T-helper 17 cell (primary cell): ENCODE measurements around the gene GLI2. TPM values are rescaled to one million over a fixed set of nuclear protein-coding genes. Genes with fewer than 3 reads are reported as not detected.

Experiments used
- ATAC-seq: fragments of 150-1000 bp; cut with Tn5 transposase; 2 replicates; pipeline ENCODE4 v1.10.0; 2021; ENCODE audit warnings: mild to moderate bottlenecking, moderate library complexity
- DNase-seq, 3 donors: peaks; one replicate each; pipeline versions ENCODE4 v3.0.0 to v3.0.0-alpha.2; 2020 to 2021
- H3K9me3 ChIP-seq: one replicate; pipeline ENCODE4 v1.7.0; 2013; ENCODE audit warnings: low read length, mild to moderate bottlenecking; ENCODE audit not compliant: control insufficient read depth, poor library complexity, severe bottlenecking
- H3K27ac Mint-ChIP-seq: one replicate; pipeline ENCODE4 v1.8.0; 2022; ENCODE audit warnings: mild to moderate bottlenecking, moderate library complexity, mixed read lengths
- H3K27me3 Mint-ChIP-seq: one replicate; pipeline ENCODE4 v1.8.0; 2022; ENCODE audit warnings: mixed read lengths
- H3K36me3 Mint-ChIP-seq: one replicate; pipeline ENCODE4 v1.8.0; 2022; ENCODE audit warnings: low read depth, mixed read lengths
- H3K4me1 Mint-ChIP-seq: one replicate; pipeline ENCODE4 v1.8.0; 2022; ENCODE audit warnings: mild to moderate bottlenecking, mixed read lengths
- H3K4me3 Mint-ChIP-seq: one replicate; pipeline ENCODE4 v1.8.0; 2022; ENCODE audit warnings: mild to moderate bottlenecking, moderate library complexity, mixed read lengths
- total RNA-seq, 4 donors: library from RNA in 2 of 4; stranded (reverse) in 2 of 4; gene quantifications; one replicate each; pipeline ENCODE4 v1.2.3 and lab custom pipeline; 2022 to 2026

The GLI2 gene
- total RNA-seq = not detected
- 0 to 0.46 reads per million in 2 donors for total RNA-seq (lab: John Stamatoyannopoulos, UW)

DNA sequence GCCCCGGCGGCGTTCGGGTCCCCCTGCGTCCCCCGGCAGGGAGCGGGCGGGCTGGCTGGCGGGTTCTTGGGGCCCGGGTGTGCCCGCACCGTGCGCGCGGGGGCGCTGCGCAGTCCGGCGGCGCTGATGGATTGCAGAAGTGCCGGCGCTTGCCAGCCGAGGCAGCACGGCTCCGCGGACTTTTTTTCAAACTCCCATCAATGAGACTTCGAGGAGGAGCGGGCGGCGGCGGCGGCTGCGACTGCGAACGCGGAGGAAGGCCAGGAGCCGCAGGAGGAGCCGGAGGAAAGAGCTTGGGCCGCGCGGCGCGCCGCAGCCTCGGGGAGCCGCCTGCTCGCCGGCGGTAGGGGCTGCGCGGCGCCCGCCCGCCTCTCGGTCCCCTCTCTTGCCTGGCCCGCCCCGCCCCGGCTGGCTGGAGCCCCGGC, at the start of gene GLI2:
Gene GLI2, plus strand, starts transcription at position 123 of the 425 bp plus-strand sequence. CDS start 61,453 bp downstream, outside the sequence.
- no peak for DNase-seq
- H3K9me3 ChIP-seq = no peaks in the 10 kb centered on the region
- peaks cover 6% of the 10 kb centered on the region for H3K36me3 Mint-ChIP-seq
- no peak within 1 kb of the TSS for H3K27ac Mint-ChIP-seq
- no peak for ATAC-seq
- H3K4me1 Mint-ChIP-seq = peaks cover 3% of the 10 kb centered on the region
- H3K27me3 Mint-ChIP-seq = peaks cover 69% of the 10 kb centered on the region
- peak within 1 kb of the TSS; percentile 80 for H3K4me3 Mint-ChIP-seq

DNA sequence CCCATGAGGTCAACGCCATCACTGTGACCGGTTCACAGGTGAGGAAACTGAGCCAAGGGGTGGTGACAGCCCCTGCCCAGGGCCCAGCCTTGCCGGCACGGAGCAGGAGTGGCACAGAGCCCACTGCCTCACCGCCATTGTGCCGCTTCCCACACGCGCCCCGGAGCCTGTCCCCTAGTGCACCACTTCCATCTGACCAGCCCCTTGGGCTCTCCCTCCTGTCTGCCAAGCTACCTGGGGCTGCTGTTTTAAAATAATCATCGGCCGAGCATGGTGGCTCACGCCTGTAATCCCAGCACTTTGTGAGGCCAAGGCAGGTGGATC, 49.7 kb upstream of the GLI2 start:
- H3K4me3 Mint-ChIP-seq = no peak overlapping the region
- ATAC-seq (no peak), DNase-seq (no peak)
- H3K27me3 Mint-ChIP-seq = peaks cover 54% of the 10 kb centered on the region
- no peaks in the 10 kb centered on the region for H3K36me3 Mint-ChIP-seq
- H3K27ac Mint-ChIP-seq = no peak overlapping the region
- H3K9me3 ChIP-seq = no peaks in the 10 kb centered on the region
- H3K4me1 Mint-ChIP-seq = no peaks in the 10 kb centered on the region

GRCh38 chr2:120686511-120687168, 49.0 kb upstream of the GLI2 start:
- H3K4me1 Mint-ChIP-seq = no peaks in the 10 kb centered on the region
- no peak overlapping the region for H3K27ac Mint-ChIP-seq
- peaks cover 49% of the 10 kb centered on the region for H3K27me3 Mint-ChIP-seq
- DNase-seq = no peak
- no peaks in the 10 kb centered on the region for H3K9me3 ChIP-seq
- no peak overlapping the region for H3K4me3 Mint-ChIP-seq
- H3K36me3 Mint-ChIP-seq = no peaks in the 10 kb centered on the region
- no peak for ATAC-seq

- Mint-ChIP-seq H3K4me1 (no peaks in the 10 kb centered on the region), H3K4me3 (no peak overlapping the region), H3K36me3 (no peaks in the 10 kb centered on the region), H3K27ac (no peak overlapping the region), H3K27me3 (peaks cover 49% of the 10 kb centered on the region)
- no peaks in the 10 kb centered on the region for H3K9me3 ChIP-seq
- DNase-seq = no peak
- no peak for ATAC-seq
Measured at GRCh38 chr2:120687210-120687609, 48.5 kb upstream of the GLI2 start.

- ATAC-seq (no peak), DNase-seq (no peak)
- peaks cover 48% of the 10 kb centered on the region for H3K27me3 Mint-ChIP-seq
Measured at GRCh38 chr2:120690521-120690920, 45.1 kb upstream of the GLI2 start.

GRCh38 chr2:120691410-120691809, 44.3 kb upstream of the GLI2 start:
- Mint-ChIP-seq H3K4me1 (peaks cover 3% of the 10 kb centered on the region), H3K4me3 (no peak overlapping the region), H3K27me3 (peaks cover 57% of the 10 kb centered on the region), H3K27ac (no peak overlapping the region), H3K36me3 (no peaks in the 10 kb centered on the region)
- ATAC-seq (no peak), DNase-seq (no peak)
- no peaks in the 10 kb centered on the region for H3K9me3 ChIP-seq

More at GRCh38 chr2:120690521-120690920, 45.1 kb upstream of the GLI2 start:
- Mint-ChIP-seq H3K4me3 (no peak overlapping the region), H3K36me3 (no peaks in the 10 kb centered on the region), H3K4me1 (peaks cover 2% of the 10 kb centered on the region), H3K27ac (no peak overlapping the region)
- no peaks in the 10 kb centered on the region for H3K9me3 ChIP-seq

DNA sequence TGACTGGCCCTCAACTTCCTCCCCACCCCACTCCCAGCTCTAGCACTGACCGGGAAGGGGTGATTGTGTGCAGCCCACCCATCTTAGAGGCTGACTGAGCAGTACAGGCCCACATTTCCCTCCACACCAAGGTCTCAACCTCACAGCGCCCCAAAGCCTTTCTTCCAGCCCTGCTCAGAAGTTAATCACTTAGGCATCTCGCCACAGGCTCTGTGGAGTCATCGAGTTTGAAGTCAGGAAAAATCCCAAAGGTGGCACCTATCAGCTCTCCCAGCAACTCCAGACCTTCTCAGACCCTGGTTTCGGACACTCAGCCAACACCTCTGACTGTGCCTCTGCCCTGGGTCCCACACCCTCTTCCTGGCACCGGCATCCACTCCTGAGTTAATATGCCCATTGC, 43.0 kb upstream of the GLI2 start:
- no peaks in the 10 kb centered on the region for H3K36me3 Mint-ChIP-seq
- no peak overlapping the region for H3K4me3 Mint-ChIP-seq
- DNase-seq (no peak), ATAC-seq (no peak)
- no peak overlapping the region for H3K27ac Mint-ChIP-seq
- H3K27me3 Mint-ChIP-seq = peaks cover 68% of the 10 kb centered on the region
- peaks cover 3% of the 10 kb centered on the region for H3K4me1 Mint-ChIP-seq
- no peaks in the 10 kb centered on the region for H3K9me3 ChIP-seq

DNA sequence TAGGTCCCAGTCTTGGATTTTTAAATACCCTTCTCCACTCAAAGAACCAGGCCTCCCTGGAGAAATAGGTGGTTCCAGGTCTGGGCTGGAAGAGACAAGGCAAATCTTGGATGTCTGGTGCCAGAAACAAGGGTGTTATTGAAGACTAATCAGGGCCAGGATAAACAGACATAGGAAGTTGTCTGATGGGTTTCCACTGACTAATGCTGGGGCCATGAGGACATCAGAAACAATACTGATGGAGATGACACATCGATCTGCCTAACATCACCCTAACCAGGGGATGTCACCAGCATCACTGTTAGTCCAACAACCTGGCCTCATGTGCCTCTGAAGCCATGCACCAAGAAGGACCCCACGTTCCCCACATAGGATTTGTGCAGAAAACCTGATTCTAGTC, 42.5 kb upstream of the GLI2 start:
- DNase-seq (no peak), ATAC-seq (no peak)
- H3K4me1 Mint-ChIP-seq = peaks cover 3% of the 10 kb centered on the region
- H3K27me3 Mint-ChIP-seq = peaks cover 68% of the 10 kb centered on the region
- no peak overlapping the region for H3K27ac Mint-ChIP-seq
- H3K9me3 ChIP-seq = no peaks in the 10 kb centered on the region
- no peaks in the 10 kb centered on the region for H3K36me3 Mint-ChIP-seq
- no peak overlapping the region for H3K4me3 Mint-ChIP-seq

- peaks cover 65% of the 10 kb centered on the region for H3K27me3 Mint-ChIP-seq
- no peak overlapping the region for H3K27ac Mint-ChIP-seq
Measured at GRCh38 chr2:120694034-120694433, 41.6 kb upstream of the GLI2 start.

GRCh38 chr2:120697471-120697870, 38.2 kb upstream of the GLI2 start:
- Mint-ChIP-seq H3K27ac (no peak overlapping the region), H3K27me3 (peaks cover 54% of the 10 kb centered on the region), H3K4me3 (no peak overlapping the region), H3K36me3 (no peaks in the 10 kb centered on the region), H3K4me1 (peaks cover 3% of the 10 kb centered on the region)
- ATAC-seq (no peak), DNase-seq (no peak)
- no peaks in the 10 kb centered on the region for H3K9me3 ChIP-seq

More at GRCh38 chr2:120694034-120694433, 41.6 kb upstream of the GLI2 start:
- H3K36me3 Mint-ChIP-seq = no peaks in the 10 kb centered on the region
- DNase-seq (no peak), ATAC-seq (no peak)
- no peak overlapping the region for H3K4me3 Mint-ChIP-seq
- H3K4me1 Mint-ChIP-seq = peaks cover 3% of the 10 kb centered on the region
- no peaks in the 10 kb centered on the region for H3K9me3 ChIP-seq

GRCh38 chr2:120699292-120699691, 36.4 kb upstream of the GLI2 start:
- H3K27ac Mint-ChIP-seq = no peak overlapping the region
- no peak for DNase-seq
- H3K9me3 ChIP-seq = no peaks in the 10 kb centered on the region
- H3K27me3 Mint-ChIP-seq = peaks cover 50% of the 10 kb centered on the region
- no peaks in the 10 kb centered on the region for H3K36me3 Mint-ChIP-seq
- no peak for ATAC-seq
- peaks cover 3% of the 10 kb centered on the region for H3K4me1 Mint-ChIP-seq
- no peak overlapping the region for H3K4me3 Mint-ChIP-seq

- no peaks in the 10 kb centered on the region for H3K36me3 Mint-ChIP-seq
- ATAC-seq = no peak
- H3K27me3 Mint-ChIP-seq = peaks cover 45% of the 10 kb centered on the region
- H3K4me3 Mint-ChIP-seq = no peak overlapping the region
- no peak overlapping the region for H3K27ac Mint-ChIP-seq
- H3K9me3 ChIP-seq = no peaks in the 10 kb centered on the region
- DNase-seq = no peak
- no peaks in the 10 kb centered on the region for H3K4me1 Mint-ChIP-seq
Measured at GRCh38 chr2:120700659-120701058, 35.0 kb upstream of the GLI2 start.

GRCh38 chr2:120701096-120701495, 34.6 kb upstream of the GLI2 start:
- no peaks in the 10 kb centered on the region for H3K36me3 Mint-ChIP-seq
- H3K9me3 ChIP-seq = no peaks in the 10 kb centered on the region
- no peak overlapping the region for H3K27ac Mint-ChIP-seq
- ATAC-seq = no peak
- no peak for DNase-seq
- H3K4me3 Mint-ChIP-seq = no peak overlapping the region
- peaks cover 44% of the 10 kb centered on the region for H3K27me3 Mint-ChIP-seq
- H3K4me1 Mint-ChIP-seq = no peaks in the 10 kb centered on the region

- H3K9me3 ChIP-seq = no peaks in the 10 kb centered on the region
- Mint-ChIP-seq H3K4me3 (no peak overlapping the region), H3K36me3 (no peaks in the 10 kb centered on the region), H3K27ac (no peak overlapping the region), H3K4me1 (no peaks in the 10 kb centered on the region), H3K27me3 (peaks cover 43% of the 10 kb centered on the region)
- DNase-seq (no peak), ATAC-seq (no peak)
Measured at GRCh38 chr2:120701499-120701898, 34.2 kb upstream of the GLI2 start.
